ENCODE results near the gene SLC25A1.
"Not testable (repeated sequence)": the region's sequence is repeated elsewhere in the genome, so short reads cannot be mapped to it uniquely, and the experiment has no call there.

The SLC25A1 gene

GRCh38 chr22:19169002-19169946 is 9.3 kb downstream of the SLC25A1 start:
- Mint-ChIP-seq H3K9me3 (no peaks in the 10 kb centered on the region), H3K4me1 (ENCODE audit: low read depth) (peaks cover 25% of the 10 kb centered on the region), H3K36me3 (ENCODE audit: low read depth) (no peaks in the 10 kb centered on the region), H3K27ac (no peak overlapping the region), H3K27me3 (ENCODE audit: low read depth) (peaks cover 42% of the 10 kb centered on the region), H3K4me3 (peak overlapping the region; percentile 72)

DNA sequence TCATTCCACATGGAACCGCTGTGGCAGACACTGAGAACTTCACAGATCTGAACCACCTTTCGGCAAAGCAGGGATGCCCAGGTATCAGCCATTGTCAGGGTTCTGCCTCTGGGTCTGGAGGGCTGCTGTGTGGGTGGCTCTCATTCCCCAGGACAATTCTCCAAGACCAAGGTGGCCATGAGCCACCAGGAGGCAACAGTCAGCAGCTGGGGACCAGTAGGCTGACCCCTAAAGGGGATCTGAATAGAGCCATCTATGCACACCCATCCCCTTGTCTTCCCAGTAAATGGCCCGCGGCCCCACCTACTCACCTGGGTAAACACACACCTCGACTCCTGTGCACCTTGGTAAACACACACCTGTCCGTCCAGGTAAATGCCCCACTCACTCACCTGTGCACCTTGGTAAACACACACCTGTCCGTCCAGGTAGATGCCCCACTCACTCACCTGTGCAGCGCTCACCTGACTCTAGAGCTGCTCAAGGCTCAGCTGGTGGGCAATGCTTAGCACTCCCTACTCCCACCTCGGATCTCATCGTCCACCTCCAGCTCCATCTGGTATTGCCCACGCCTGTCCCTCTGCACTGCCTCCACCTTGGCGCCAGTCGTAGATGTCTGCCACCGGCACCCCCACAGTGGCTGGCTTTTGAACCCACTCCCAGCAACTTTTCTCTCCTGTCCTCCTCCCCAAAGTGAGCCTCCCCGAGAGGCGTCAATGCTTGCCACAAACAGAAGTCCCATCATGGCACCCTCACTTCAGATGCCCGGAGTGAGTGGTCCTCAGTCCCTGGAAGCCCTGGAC is 10.2 kb downstream of the SLC25A1 start:
- Mint-ChIP-seq H3K9me3 (no peaks in the 10 kb centered on the region), H3K36me3 (ENCODE audit: low read depth) (no peaks in the 10 kb centered on the region), H3K4me3 (no peak overlapping the region), H3K27ac (no peak overlapping the region), H3K27me3 (ENCODE audit: low read depth) (peaks cover 42% of the 10 kb centered on the region), H3K4me1 (ENCODE audit: low read depth) (peaks cover 19% of the 10 kb centered on the region)

DNA sequence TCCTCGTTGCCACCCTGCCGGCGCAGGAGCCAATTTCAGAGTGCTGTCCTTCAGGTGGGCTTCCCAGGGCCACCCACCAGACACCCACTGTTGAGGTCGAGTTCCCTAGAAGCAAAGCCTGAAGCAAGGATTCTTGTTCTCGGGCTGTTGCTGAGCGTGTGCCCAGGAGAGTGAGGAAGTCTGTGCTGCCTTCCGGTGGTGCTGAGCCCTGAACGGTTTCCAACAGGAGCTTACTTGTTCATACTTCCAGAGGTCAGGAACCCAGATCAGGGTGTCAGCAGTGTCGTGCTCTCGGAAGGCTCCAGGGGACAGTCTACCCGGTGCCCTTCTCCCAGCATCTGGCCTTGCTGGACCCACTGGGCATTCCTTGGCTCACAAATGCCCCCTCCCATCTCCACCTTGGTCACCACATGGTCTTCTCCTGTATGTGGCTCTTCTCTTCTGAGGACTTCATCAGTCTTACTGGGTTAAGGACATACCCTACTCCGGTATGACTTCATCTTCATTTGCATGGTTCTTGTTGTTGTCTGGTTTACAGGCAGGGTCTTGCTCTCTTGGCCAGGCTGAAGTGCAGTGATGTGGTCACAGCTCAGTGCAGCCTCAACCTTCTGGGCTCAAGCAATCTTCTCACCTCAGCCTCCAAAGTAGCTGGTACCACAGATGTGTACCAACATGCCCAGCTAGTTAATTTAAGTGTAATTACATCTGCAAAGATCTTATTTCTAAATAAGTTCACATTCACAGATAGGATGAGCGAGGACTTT is 11.2 kb downstream of the SLC25A1 start:
- Mint-ChIP-seq H3K27me3 (ENCODE audit: low read depth) (peaks cover 42% of the 10 kb centered on the region), H3K27ac (no peak overlapping the region)

DNA sequence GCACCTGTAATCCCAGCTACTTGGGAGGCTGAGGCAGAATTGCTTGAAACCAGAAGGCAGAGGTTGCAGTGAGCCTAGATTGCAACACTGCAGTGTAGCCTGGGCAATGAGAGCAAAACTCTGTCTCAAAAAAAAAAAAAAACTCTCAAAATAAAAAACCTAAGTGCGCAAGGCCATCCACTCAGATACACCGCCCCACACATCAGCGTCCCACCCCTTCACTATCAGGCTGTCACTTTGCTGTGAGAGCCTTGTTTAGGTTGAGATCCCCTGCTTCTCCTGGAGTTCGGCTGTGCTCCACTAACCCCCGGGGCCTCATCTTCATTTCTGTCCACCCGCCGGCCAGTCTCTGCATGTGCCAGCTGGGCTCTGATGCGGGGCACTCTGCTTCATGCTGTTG is 12.1 kb downstream of the SLC25A1 start:
- Mint-ChIP-seq H3K4me1 (ENCODE audit: low read depth) (peaks cover 11% of the 10 kb centered on the region), H3K4me3 (no peak overlapping the region), H3K27me3 (ENCODE audit: low read depth) (peaks cover 42% of the 10 kb centered on the region), H3K9me3 (no peaks in the 10 kb centered on the region), H3K36me3 (ENCODE audit: low read depth) (no peaks in the 10 kb centered on the region), H3K27ac (no peak overlapping the region)

More for the DNA sequence above, 11.2 kb downstream of the SLC25A1 start:
- Mint-ChIP-seq H3K9me3 (no peaks in the 10 kb centered on the region), H3K36me3 (ENCODE audit: low read depth) (no peaks in the 10 kb centered on the region), H3K4me3 (no peak overlapping the region), H3K4me1 (ENCODE audit: low read depth) (peaks cover 14% of the 10 kb centered on the region)

DNA sequence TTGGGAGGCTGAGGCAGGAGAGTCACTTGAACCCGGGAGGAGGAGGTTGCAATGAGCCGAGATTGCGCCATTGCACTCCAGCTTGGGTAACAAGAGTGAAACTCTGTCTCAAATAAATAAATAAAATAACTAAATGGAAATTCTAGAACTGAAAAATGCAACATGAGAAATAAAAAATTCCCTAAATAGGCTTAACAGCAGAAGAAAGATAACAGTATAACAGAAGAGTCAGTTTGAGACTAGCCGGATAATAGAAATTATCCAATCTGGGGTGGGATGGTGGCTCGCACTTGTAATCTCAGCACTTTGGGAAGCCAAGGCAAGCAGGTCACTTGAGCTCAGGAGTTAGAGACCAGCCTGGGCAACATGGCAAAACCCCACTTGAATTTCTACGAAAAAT is 14.1 kb downstream of the SLC25A1 start:
- H3K36me3 Mint-ChIP-seq (ENCODE audit: low read depth), result no peaks in the 10 kb centered on the region
- peaks cover 28% of the 10 kb centered on the region for H3K27me3 Mint-ChIP-seq (ENCODE audit: low read depth)
- no peak overlapping the region for H3K4me3 Mint-ChIP-seq
- H3K27ac Mint-ChIP-seq, result no peak overlapping the region
- no peaks in the 10 kb centered on the region for H3K9me3 Mint-ChIP-seq
- H3K4me1 Mint-ChIP-seq (ENCODE audit: low read depth), result peaks cover 3% of the 10 kb centered on the region

DNA sequence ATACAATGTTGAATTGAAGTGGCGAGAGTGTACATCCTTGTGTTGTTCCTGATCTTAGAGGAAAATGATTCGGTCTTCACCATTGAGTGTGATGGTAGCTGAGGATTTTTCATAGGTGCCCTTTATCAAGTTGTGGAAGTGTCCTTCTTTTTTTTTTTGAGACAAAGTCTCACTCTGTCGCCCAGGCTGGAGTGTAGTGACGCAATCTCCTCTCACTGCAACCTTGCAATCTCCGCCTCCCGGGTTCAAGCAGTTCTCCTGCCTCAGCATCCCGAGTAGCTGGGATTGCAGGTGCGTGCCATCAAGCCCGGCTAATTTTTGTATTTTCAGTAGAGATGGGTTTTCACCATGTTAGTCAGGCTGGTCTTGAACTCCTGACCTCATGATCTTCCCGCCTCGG is 19.9 kb downstream of the SLC25A1 start:
- not testable (repeated sequence) for H3K4me1 Mint-ChIP-seq (ENCODE audit: low read depth); H3K36me3 Mint-ChIP-seq (ENCODE audit: low read depth); H3K27me3 Mint-ChIP-seq (ENCODE audit: low read depth); H3K27ac Mint-ChIP-seq; H3K4me3 Mint-ChIP-seq; H3K9me3 Mint-ChIP-seq

DNA sequence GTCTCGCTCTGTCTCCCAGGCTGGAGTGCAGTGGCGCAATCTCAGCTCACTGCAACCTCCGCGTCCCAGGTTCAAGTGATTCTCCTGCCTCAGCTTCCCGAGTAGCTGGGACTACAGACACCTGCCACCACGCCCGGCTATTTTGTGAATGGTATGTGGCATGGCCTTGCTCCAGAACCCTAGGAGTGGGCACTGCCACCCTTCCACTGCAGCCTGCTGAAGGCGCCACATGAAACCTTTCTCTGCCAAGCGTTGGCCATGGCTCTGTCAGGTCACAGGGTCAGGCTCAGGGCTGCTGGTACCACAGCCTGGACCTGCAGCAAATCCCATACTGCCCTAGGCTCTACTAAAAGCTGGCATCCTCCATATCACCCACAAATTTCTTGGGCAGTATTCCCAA is 22.4 kb downstream of the SLC25A1 start:
- not testable (repeated sequence) for H3K9me3 Mint-ChIP-seq; H3K36me3 Mint-ChIP-seq (ENCODE audit: low read depth); H3K4me1 Mint-ChIP-seq (ENCODE audit: low read depth); H3K4me3 Mint-ChIP-seq; H3K27ac Mint-ChIP-seq
- peaks cover 32% of the 10 kb centered on the region for H3K27me3 Mint-ChIP-seq (ENCODE audit: low read depth)

- Mint-ChIP-seq H3K36me3 (ENCODE audit: low read depth) (peaks cover 5% of the 10 kb centered on the region), H3K4me1 (ENCODE audit: low read depth) (peaks cover 4% of the 10 kb centered on the region), H3K9me3 (no peaks in the 10 kb centered on the region), H3K4me3 (no peak overlapping the region), H3K27ac (no peak overlapping the region), H3K27me3 (ENCODE audit: low read depth) (peaks cover 40% of the 10 kb centered on the region)
Observed at GRCh38 chr22:19152942-19153883, 25.3 kb downstream of the SLC25A1 start.

DNA sequence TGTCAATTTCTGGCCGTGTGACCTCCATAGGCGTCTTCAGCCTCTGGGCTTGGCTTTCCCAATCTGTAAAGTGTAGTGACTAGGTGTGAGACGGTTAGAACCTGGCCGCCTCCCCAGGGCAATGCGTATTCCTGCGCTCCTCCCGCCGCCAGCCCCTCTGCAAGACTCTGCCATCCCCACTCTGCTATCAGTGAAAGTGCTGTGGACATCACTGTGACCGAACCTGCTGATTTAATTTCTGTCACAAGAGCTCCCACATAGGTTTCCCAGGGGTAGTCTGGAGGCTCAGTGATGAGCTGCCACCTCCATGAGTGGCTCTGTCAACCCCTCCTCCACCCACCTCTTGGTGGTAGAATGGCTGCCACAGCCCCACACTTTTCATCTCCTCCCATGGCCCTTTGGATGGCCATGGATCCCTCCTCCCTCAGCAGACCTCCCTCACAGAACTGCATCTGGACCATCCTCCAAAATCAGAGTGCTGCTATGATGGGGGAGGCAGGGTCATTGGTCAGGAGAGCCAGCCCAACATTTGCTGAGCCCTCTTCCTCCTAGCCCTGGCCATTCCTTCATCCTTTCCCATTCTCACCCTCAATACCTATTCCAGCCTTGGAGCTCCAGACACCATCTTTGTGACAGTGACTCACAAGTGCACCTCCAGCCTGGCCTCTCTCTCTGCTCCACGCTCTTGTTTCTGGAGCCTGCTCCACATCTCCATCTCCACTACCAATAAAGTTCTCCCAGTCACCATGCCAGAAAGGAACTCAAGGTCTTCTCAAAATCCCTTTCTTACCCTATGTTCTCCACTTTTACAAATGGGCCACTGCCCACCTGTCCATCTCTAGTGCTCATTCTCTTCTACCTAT is 27.0 kb downstream of the SLC25A1 start:
- Mint-ChIP-seq H3K9me3 (no peaks in the 10 kb centered on the region), H3K36me3 (ENCODE audit: low read depth) (peaks cover 5% of the 10 kb centered on the region), H3K4me3 (peak overlapping the region; percentile 75), H3K27ac (peak overlapping the region; percentile 59), H3K27me3 (ENCODE audit: low read depth) (peaks cover 57% of the 10 kb centered on the region), H3K4me1 (ENCODE audit: low read depth) (peaks cover 4% of the 10 kb centered on the region)

GRCh38 chr22:19150482-19151328 is 27.8 kb downstream of the SLC25A1 start:
- Mint-ChIP-seq H3K27ac (peak overlapping the region; percentile 59), H3K4me3 (peak overlapping the region; percentile 75), H3K27me3 (ENCODE audit: low read depth) (peaks cover 63% of the 10 kb centered on the region)

DNA sequence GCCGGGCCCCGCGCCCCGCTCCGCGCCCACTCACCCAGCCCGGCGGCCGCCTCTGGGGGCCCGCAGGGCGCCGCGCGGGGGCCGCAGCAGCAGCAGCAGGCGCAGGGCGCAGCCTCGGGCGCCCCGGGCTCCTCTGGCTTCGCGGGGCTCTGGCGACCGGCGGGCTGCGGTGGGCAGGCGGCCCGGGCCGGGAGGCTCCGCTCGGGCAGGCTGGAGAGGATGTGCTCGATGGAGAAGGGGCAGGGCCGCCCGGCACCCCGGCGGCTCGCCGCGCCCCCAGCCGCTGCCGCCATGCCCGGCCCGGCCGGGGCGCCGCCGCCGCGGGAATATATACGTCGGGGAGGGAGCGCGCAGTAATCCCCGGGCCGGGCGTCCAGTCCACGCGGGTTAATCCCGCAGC is 28.5 kb downstream of the SLC25A1 start, which contains the start of gene GSC2:
GSC2 (minus strand) TSS at position 302 of the 400 bp plus-strand sequence; CDS start at position 293, 9 bp downstream.
- Mint-ChIP-seq H3K27me3 (ENCODE audit: low read depth) (peaks cover 62% of the 10 kb centered on the region), H3K4me1 (ENCODE audit: low read depth) (peaks cover 4% of the 10 kb centered on the region), H3K9me3 (no peaks in the 10 kb centered on the region), H3K4me3 (peak within 1 kb of the TSS; percentile 75), H3K27ac (peak within 1 kb of the TSS; percentile 59), H3K36me3 (ENCODE audit: low read depth) (peaks cover 5% of the 10 kb centered on the region)

More at GRCh38 chr22:19150482-19151328, 27.8 kb downstream of the SLC25A1 start:
- peaks cover 5% of the 10 kb centered on the region for H3K36me3 Mint-ChIP-seq (ENCODE audit: low read depth)
- H3K4me1 Mint-ChIP-seq (ENCODE audit: low read depth), result peaks cover 4% of the 10 kb centered on the region
- H3K9me3 Mint-ChIP-seq, result no peaks in the 10 kb centered on the region

Measured in T-helper 1 cell treated with Interleukin-12 subunit alpha and Interleukin-12 subunit beta and Interleukin-4 antibody, amounts not matched to agents 30 μg/mL and 1 μg/mL, for 36 hours (primary cell).